ENCODE data around the gene C6orf136.
"Not testable (repeated sequence)": the region's sequence is repeated elsewhere in the genome, so short reads cannot be mapped to it uniquely, and the experiment has no call there.

The C6orf136 gene

DNA sequence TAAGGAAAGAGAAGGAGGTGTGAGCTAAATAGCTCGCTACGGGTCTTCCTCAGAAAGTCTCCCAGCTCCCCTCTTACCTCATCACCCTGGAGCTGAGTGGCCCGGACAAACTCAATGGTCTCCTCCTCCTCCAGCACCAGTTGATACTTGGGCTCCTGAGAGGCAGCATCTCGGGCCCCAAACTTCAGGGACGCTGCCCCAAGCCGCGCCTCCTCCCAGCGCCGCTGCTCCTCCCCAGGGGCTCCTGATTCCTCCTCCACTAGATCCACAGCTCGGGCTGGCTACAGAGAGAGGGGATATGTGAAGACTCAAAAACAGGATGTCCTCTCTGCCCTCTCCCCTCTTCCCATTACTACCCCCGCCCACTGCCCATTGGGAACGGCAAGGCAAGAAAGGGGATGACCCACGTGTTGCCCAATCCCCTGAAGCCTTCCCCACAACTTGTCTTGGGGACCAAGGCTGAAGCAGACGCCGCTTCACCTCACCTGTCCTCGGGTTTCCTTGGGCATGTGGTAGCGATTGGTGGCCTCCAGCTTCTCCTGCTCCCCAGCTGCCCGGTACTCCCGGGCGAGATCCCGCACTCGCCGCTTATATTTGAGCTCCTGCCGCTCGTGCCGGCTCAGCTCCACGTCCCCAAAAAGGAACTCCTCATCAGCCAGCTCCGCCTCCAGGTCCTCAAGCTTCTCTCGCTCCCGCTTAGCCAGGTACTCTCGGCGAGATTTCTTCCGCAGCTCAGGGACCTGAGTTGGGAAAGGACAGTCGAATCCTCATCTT lies 18.2 kb downstream of the C6orf136 start:
- no peak for DNase-seq

DNA sequence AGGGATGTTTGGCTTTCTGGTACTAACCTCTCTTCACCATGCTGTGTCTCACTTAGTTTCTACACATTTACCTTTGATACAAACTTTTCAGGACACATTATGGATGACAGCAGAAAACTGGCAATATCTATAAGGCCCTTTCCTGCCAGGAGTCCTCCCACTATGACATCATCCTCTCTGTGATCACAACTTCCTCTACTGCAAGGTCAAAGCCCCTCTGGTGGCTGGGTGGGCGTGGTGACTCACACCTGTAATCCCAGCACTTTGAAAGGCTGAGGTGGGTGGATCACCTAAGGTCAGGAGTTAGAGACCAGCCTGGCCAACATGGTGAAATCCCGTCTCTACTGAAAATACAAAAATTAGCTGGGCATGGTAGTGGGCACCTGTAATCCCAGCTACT lies 19.4 kb downstream of the C6orf136 start:
- DNase-seq = not testable (repeated sequence)

DNA sequence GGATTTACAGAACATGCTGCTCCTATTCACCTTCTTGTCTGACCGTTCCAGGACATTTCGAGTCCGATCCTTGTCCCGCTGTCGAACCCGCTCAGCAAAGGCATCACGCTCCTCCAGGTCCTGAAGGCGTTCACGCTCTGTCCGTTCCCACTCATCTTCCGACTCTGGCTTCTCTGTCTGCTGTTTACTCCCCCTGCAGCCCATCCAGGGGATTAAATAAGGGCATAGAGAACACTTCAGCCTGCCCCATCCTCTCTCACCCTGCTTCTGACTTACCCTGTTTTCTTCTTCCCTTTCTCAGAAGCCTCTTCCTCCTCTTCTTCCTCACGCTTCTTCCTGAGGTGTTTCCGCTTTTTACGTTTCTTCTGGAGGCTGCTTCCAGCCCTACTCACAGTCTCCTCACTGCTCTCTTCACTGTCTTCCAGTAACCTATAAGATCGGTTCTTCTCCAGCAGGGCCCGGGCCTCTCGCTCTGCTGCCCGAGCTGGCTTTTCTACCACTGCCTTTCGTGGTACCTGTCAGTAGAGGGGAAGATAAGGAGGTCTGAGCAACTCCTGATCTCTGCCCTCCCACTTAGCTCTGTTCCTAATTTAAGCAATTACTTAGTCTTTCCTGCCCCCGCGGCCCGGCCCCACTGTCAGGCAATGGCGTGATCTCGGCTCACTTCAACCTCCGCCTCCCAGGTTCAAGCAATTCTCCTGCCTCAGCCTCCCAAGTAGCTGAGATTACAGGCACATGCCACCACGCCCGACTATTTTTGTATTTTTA lies 24.0 kb downstream of the C6orf136 start:
- no peak for DNase-seq

DNA sequence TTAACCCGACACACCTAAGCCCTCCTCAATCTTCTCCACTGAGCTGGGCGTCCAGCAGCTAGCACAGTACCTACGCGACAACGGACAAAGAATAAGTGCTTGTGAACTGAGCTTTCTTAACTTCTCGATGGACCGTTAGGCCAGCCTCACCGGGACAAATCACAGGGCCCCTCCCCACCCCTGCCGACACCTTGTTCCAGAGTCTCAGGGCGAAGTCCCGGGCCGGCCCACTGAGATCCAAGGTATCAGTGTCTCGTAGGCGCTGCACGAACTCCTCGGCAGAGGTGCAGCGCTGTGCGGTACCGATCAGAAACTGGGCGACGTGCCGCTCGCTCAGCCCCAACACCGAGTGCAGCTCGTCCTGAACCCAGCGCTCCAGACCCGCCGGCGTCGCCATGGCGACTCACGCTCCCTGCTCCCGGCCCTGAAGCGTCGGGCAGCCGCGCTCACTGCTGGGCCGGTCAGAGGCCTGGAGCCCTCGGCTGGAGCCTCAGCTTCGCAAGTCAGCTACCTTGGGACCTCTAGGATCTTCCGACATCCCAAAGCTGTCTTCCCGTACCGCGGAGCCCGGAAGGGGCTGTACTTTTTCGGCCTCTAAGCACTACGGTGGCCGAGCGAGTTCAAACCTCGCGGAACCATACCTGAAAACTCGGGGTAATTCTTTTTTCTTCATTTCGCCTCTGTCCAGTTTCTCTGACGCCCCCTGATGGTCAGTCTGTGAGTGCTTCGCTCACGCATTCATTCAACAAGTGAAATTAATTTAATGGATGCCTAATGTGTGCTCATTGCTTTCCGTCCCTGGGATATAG lies 25.7 kb downstream of the C6orf136 start, which contains the start of gene DHX16:
Gene DHX16, minus strand, starts transcription at position 562 of the 809 bp plus-strand sequence. Its CDS starts 165 bp downstream, at position 397.
- peak; percentile 82 for DNase-seq

DNA sequence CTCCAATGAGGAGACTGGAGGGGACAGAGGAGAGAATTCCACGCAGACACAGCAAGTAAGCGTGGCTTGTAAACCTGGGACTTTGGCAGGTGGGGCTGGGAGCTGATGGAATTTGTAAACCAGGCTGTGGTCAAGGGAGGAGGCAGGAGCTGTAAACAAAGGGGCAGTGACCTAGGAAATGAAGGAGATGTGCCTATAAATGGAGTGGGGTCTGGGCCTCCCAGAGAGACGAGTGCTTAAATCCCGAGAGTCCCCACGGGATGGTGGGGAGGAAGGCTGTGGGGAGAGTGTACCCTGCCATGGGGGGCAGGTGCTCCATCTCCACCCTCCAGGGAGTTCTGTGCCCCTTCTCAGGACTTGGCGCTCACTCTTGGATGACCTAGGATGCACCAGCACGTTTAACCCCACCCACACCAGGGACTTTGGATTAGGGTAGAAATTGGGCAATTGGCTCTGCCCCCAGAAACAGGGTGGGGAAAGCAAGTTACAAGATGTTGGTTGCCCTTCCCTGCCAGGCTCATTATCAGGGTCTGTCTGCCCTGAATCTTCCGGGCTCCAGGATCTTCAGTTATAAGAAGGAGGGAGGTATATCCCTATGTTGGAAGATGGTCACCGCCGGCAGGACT lies 29.8 kb downstream of the C6orf136 start:
- DNase-seq = no peak

DNA sequence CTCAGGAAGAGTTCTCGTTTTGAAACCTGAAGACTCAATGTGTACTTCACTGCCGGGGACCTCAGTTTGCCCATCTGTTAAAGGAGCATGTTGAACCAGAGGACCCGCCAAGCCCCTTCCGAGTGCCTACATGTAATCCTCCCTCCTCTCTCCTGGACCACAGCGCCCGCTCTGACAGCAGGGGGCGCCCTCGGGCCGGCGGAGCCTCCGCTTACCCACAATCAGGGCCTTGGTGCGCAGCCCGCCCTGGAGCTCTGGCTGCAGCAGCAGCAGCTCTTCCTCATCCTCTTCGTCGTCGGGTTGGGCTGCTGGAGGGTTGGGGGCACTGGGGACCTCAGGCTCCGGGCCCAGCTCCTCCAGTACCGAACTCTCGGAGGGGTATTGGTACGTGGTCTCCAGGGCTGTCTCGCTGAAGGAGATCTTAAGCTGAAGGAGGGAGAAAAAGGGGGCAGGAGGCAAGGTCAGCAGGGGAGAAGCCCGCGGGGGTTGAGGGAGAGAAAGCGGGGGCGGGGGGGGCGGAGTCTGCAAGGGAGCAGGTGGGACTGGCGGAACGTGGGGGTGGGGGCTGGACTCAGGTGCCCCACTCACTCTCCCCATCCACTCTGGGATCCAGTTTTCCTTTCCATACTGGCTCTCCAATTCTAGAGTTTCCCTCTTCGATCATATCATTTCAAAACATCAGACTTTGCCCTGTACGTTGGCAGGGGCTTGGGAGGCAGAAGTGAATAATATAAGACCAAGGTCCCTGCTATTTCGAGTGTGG lies 32.2 kb downstream of the C6orf136 start:
- no peak for DNase-seq

DNA sequence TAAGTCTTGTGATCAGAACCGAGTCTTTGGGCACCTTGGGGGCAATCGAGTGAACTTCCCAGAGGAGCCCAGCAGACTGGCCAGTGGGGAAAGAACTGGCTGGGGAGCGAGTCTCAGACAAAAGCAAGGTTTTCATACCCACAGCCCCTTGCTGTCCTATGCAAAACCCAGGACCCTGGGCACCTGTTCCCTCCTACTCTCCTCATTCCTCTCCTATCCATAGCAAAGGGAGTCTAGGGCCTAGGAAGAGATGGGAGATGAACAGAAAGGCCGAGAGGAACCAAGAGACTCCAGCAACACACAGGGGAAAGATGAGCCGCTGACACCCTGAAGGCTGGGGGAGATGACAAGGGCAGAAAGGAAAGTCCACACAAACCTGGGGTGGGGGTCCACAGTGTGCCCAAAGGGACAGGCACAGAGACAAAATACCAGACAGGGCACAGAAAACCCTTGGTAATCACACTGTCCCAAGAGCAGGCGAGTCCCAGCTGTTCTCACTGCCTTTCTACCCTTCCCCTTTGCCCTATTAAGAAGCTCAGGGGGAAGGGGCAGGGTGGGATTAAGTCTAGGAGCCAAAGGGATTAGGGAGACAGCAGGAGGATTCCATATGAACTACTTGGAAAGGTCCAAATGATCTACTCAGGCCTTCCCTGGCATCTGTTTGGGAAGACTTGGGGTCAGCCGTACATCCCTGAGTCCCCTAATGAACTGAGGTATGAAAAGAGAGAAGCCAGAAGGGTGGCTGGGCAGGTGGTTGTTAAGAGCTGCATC lies 33.0 kb downstream of the C6orf136 start:
- no peak for DNase-seq

DNA sequence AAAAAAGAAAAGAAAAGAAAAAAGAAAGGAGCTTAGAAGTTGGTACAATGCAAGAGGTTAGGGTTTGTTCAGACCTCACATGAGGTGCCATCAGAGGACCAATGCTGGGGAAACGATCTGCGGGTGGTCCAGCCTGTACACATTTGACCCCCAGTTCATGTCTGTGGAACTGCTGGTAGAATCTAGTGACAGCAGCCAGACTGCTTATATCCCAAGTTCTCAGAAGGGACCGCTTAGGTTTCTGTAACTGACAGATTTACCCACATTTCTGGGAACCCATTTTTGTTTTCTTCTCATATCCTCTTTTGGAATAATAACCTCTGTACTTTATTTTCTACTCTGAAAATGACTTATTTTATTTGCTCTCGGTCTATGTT lies 34.8 kb downstream of the C6orf136 start:
- DNase-seq = no peak

DNA sequence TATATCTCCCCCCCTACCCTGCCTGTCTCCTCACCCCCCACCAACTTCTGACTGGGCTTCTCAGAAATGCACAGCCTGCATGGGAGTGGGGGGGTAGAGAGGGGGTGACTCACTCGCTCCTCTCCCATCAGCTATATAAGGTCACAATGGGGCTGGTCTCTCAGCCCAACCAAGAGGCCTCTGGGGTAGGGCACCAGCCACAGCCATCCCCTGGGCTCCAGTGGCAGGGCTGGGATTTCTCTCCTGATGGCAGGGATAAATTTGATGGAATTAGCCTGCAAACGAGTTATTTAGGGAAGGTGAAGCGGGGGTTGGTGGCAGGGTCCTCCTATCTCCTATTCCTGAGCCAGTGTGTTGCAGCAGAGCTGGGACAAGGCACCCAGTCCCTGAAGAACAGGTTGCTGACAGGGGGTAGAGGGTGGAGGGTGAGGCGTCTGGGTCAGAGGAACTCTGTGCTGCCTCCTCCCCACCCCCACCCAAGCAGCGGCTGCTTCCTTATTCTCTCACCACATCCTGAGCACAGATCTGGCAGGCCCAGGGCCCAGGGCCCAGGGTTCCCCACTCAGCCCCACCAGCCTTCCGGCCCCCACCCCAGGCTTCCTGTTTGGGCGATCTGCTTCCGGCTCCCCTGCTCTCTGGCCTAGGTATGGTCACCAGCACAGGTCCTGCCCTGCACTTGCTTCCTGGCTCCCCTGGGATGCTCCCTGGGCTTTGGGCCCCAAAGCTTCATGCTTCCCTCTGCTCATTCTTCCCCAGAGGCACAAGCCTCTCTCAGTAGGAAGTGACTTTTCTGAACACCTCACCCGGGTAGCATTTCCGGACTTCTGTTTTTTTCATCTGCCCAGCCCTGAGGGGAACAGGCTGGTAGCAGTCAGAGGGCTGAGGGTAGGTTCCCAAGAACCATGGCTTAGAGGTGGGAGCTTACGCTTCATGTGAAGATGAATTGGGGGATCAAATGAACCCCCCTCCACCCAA lies 35.5 kb downstream of the C6orf136 start:
- no peak for DNase-seq

DNA sequence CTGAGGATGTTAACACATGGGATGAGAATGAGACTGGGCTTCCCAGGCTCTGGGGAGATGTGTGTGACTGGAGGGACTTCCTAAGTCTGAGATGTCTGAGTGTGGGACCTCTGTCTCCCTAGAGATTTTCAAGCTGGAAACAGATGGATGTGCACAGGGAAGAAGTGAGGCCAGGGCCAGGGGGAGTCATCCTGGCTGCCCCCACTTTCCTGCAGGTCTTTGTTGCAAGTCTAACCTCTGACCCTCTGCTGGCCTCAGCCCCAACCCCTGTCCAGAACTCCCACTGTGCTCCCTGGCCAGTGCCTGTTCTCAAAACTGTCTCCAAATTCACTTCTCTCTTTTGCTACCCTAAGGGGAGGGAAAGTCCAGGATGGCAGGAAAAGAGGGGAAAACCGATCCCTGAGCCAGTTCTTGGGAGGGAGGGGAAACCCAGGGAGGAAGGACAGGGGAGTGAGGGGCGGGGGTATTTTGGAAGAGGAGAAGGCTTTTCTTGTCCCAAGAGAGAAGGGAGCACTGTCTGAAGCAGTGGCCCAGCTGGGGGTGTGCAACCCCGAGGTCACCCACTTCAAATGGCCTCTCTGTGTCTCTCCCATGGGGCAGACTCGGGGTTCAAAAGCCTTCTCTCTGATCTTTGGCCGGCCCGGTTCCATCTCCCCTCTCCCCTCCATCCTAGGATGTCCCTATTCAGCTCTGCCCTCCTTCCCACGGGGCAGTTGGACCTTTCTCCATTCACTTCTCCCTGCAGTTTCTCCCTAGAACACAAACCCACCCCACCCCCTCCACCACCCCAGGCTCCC lies 36.4 kb downstream of the C6orf136 start:
- no peak for DNase-seq

DNA sequence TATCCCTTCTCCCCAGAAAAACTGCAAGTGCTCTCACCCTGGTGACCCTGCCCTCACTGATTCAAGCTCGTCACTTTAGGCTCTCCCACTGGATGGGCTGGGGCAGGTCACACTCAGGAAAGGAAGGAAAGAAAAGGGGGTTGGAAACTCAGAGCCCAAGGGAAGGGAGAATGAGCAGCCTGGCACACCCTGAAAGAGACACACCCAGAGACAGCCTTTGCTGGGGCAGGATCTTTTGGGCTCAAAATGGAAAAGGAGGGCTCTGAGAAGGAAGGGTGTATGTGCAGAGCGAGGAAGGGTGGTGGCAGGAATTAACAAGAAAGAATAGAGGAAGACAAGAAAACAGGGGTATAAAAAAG lies 37.0 kb downstream of the C6orf136 start:
- DNase-seq = no peak

DNA sequence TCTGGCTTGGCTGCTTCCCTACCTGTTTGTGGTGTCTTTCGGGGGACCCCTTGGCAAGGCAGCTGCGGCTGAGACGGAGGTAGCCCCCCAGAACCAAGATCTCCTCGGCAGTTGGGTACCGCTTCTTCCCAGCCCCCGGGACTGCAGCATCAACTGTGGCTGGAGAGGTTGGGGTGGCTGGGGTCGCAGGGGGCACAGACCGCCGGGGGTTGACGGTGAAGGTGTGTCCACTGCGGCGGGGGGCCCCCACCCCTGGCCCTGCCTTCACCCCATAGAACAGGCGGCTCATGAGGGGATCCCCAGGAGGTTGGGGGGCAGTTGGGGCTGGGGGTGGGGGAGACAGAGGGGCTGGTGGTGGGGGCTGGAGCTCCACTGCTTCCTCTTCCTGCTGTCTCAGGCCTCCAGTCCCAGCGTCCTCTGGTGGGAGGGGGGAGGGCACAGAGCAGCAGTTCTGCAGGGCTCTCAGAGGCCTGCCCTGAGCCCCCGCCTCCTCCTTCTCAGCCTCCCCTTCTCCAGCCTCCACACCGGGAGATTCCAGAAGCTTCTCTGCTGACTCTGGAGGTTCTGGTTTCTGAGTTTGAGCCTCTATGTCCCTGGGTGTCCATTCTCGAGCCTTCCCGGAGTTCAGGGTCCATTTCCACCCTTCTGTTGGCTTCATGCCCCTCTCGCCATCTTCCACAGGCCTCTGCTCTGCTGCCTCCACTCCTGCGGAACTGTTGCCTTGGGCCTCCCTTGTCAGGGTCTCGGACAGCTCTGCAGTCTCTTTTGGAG lies 37.6 kb downstream of the C6orf136 start:
- DNase-seq = no peak

DNA sequence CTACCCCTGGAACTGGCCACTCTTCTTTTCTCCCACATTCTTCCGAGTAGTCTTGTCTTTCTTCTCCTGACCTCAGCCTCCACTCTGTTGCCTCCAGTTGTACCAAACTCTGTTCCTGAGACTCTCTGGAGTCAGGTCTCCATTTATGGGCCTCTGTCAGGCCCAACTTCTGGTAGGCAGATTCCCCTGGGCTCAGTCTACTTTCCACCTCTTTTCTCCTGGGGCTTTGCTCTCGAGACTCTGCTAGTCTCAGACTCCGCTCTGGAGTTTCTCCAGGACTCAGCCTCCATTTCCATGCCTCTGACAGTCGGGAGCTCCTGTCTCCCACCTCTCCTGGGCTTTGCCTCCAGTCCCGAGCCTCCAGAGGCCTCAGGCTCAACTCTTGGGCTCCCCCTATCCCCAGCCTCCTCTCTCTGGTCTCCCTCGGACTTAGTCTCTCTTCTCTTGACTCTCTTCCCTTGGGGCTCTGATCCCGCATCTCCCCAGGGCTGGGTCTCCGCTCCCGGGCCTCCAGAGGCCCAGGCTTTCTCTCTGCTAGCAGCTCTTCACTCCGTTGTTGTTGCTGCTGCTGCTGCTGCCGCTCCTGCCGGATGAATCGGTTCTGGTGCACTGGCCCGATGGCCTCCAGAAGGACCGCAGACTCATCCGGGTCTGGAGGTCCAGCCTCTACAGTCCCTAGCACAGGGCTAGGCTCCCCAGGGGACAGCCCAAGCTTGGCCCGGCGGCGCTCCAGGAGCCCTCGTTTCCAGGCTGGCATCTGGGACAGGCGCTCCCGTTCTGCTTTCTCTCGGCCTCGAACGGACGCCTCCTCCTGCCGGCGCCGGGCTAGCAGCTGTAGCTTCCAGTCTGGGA lies 38.5 kb downstream of the C6orf136 start:
- DNase-seq = no peak

DNA sequence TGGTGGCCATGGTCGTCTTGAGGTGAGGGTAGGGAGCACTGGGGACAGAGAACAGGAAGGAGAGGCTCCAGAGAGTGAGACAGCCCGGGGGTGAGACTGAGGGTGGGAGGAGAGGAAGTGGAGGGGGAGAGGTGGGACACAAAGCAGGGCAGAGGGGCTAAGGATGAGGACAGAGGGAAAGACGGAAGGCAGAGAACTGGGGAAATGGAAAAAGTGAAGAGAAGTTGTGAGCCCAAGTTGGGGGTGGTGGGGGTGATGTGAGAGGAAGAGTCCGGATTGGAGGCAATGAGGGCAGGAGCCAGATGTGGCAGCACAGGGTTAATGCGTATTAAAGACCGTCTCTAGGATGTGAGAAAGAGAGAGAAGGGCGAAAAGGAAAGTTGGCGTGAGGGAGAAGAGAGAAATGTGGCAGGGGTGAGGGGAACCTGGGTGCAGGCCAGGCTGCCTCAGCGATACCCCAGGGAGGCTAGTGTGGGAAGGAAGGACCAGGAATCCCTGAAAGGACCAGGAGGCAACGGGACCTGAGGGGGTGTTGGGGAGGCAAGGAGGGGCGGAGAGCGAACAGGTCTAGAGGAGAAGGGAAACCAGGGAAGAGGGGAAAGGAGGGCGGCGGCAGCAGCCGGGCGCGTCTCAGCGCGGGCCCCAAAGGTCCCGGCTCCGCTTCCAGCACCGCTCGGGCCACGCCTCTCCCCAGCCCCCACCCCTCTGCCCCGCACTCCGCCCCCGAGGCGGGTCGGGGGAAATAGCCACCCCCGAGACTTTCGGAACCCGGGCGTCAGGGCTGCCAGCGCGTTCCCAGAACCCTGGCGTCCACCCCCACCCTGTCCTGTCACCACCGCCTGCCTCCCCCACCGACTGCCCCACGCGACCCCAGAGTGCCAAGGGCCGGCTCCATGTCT lies 39.3 kb downstream of the C6orf136 start, which contains the start of gene PPP1R18:
Gene PPP1R18, minus strand, starts transcription at position 637 of the 899 bp plus-strand sequence. Its CDS starts 627 bp downstream, at position 10.
- DNase-seq = no peak

DNA sequence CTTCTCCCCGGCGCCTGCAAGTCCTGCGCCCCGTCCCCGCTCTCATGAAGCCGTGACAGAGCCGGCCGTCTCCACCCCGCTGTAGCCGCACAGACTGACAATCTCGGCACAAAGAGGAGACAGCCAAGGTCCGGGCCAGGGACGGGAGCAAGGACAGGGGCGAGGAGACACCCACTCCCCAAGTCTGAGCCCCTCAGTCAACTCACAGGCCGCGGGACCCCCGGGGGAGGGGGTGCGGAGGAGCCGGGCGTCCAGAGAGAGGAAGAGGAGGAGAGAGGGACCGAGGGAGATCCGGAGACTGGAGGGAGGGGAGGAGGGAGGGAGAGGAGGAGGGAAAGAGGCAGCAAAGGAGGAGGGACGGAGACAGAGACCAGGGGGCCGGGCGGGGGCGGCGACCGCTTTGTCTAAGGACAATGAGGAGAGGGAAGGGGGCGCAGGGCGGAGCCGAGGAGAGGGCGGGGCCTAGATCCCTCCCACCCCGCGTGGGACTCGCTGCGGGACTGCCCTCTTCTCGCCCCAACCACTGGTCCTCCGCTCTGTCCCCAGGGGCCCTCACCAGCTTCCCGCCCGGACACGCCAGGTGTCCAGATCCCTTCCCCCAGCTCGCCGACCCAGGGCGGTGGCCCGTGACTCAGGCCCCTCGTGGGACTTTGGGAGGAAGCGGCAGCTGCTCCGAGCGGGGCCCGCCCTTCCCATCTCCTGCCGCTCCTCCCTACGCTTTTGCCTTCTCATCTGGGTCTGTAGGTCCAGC lies 40.1 kb downstream of the C6orf136 start:
- peak; percentile 79 for DNase-seq
